Effector memory CD8-positive, alpha-beta T cell (primary cell): ENCODE measurements around the gene AKIP1.
"Not testable (repeated sequence)": the region's sequence is repeated elsewhere in the genome, so short reads cannot be mapped to it uniquely, and the experiment has no call there.

Experiments
- ATAC-seq: fragments of 150-1000 bp; cut with Tn5 transposase; replicated peaks from 2 replicates; pipeline ENCODE4 v1.10.0; 2021; ENCODE audit warnings: mild to moderate bottlenecking, moderate library complexity
- DNase-seq, 3 experiments: peaks; one replicate each; pipeline ENCODE4 v3.0.0; 2021
- H3K27ac Mint-ChIP-seq, 2 donors: one replicate each; pipeline ENCODE4 v1.8.0; 2022; ENCODE audit warnings: mild to moderate bottlenecking in 2 of 2, mixed read lengths in 2 of 2, moderate library complexity in 2 of 2
- H3K27me3 Mint-ChIP-seq, 2 donors: one replicate each; pipeline ENCODE4 v1.8.0; 2022; ENCODE audit warnings: mixed read lengths in 2 of 2
- H3K36me3 Mint-ChIP-seq: one replicate; pipeline ENCODE4 v1.8.0; 2022; ENCODE audit warnings: mild to moderate bottlenecking, moderate library complexity, mixed read lengths; ENCODE audit not compliant: insufficient read depth
- H3K4me1 Mint-ChIP-seq, 2 donors: one replicate each; pipeline ENCODE4 v1.8.0; 2022; ENCODE audit warnings: low read depth in 2 of 2, mixed read lengths in 2 of 2
- H3K4me3 Mint-ChIP-seq, 2 donors: one replicate each; pipeline ENCODE4 v1.8.0; 2022; ENCODE audit warnings: mild to moderate bottlenecking in 2 of 2, mixed read lengths in 2 of 2, moderate library complexity in 2 of 2
- H3K9me3 Mint-ChIP-seq, 2 donors: one replicate each; pipeline ENCODE4 v1.8.0; 2022; ENCODE audit warnings: mixed read lengths in 2 of 2
- total RNA-seq, 9 experiments: gene quantifications; one replicate each; lab custom pipeline; 2026; lab: John Stamatoyannopoulos, UW

Gene AKIP1, protein sequence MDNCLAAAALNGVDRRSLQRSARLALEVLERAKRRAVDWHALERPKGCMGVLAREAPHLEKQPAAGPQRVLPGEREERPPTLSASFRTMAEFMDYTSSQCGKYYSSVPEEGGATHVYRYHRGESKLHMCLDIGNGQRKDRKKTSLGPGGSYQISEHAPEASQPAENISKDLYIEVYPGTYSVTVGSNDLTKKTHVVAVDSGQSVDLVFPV
- 4.0 to 16.2 (median 8.4) reads per million in 9 experiments for total RNA-seq

DNA sequence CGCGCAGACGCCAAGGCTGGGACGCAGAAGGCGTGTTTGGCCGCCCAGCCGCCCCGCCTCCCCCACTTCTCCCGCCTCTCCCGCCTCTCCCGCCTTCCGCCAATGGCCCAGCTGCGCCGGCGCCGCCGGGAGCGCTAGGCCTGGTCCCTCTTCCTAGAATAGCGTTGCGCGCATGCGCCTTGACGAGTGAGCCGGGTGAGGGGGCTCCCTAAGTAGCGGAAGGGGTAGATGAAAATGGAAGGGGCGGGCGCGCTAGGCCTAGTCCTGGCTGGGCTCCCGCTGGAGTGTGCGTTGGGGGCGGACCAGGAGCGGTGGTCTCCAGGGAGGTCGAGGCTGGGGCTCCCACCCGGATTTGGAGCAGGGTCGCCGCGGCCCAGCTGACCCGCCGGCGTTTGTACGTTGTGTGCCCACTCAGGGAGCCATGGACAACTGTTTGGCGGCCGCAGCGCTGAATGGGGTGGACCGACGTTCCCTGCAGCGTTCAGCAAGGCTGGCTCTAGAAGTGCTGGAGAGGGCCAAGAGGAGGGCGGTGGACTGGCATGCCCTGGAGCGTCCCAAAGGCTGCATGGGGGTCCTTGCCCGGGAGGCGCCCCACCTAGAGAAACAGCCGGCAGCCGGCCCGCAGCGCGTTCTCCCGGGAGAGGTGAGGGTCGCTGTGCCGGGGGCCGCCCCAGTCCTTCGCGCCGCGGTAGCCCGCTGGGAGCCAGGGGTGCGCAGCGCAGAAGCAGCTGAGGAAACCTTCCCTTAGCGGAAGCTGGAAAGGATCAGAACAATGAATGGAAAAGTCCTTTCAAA, at the start of gene AKIP1:
TSS of gene AKIP1 (plus strand) at position 161 of the 795 bp plus-strand sequence. CDS start at position 422, 261 bp downstream.
- H3K27ac Mint-ChIP-seq: peak within 1 kb of the TSS; percentile 87 to 91

DNA sequence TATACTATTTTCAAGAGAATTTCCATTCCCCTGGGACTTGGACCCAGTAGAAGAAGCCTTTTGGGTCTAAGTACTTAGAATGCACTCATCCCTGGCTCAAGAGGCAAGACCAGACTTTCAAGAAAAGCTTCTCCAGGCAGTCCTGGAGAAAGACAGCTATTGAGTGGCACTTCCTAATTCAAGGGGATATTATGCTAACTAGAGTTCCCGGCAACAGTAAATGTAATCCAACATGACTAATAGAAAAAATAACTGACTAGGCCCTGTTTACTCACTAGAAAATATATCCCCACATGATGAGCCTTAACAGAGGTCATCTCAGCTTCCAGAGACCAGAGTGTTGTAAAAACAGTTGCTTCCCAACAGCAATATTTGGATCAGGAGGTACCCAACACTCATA, 47.2 kb upstream of the AKIP1 start:
- Mint-ChIP-seq H3K36me3 (no peaks in the 10 kb centered on the region), H3K27ac (no peak overlapping the region), H3K4me3 (no peak overlapping the region), H3K9me3 (no peaks in the 10 kb centered on the region), H3K27me3 (peaks cover 62 to 80% of the 10 kb centered on the region in 2 donors), H3K4me1 (no peaks in the 10 kb centered on the region)
- no peak for DNase-seq
- ATAC-seq: no peak

More for the DNA sequence above, at the start of gene AKIP1:
- Mint-ChIP-seq H3K36me3 (peaks cover 20% of the 10 kb centered on the region), H3K4me1 (peaks cover 24 to 37% of the 10 kb centered on the region in 2 donors), H3K4me3 (peak within 1 kb of the TSS; percentile 86 to 94), H3K27me3 (no peaks in the 10 kb centered on the region), H3K9me3 (no peaks in the 10 kb centered on the region)
- ATAC-seq (peak; percentile 74), DNase-seq (peak; percentile 60 to 65 (median 64))

DNA sequence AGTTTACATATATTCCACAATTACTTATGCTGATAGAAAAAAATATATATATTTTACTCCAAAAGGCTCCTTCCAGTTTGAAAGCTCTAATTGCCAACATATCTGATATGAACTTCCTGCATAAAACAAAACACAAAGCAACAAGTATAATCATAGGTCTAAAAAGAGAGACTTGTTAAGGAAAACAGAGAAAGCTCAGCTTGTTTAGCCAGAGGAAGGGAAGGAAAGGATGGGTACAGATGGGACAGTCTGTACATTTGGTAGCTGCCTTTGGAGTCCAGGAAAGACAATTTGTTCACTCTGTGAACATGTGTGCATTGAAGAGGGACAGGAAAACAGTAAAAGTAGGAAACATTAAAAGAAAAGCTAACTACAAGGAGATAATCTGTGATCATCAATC, 45.7 kb upstream of the AKIP1 start:
- H3K27me3 Mint-ChIP-seq: peaks cover 61 to 83% of the 10 kb centered on the region in 2 donors
- no peaks in the 10 kb centered on the region for H3K4me1 Mint-ChIP-seq
- H3K4me3 Mint-ChIP-seq: no peak overlapping the region
- no peaks in the 10 kb centered on the region for H3K9me3 Mint-ChIP-seq
- H3K27ac Mint-ChIP-seq: no peak overlapping the region
- ATAC-seq (no peak), DNase-seq (no peak)
- no peaks in the 10 kb centered on the region for H3K36me3 Mint-ChIP-seq

DNA sequence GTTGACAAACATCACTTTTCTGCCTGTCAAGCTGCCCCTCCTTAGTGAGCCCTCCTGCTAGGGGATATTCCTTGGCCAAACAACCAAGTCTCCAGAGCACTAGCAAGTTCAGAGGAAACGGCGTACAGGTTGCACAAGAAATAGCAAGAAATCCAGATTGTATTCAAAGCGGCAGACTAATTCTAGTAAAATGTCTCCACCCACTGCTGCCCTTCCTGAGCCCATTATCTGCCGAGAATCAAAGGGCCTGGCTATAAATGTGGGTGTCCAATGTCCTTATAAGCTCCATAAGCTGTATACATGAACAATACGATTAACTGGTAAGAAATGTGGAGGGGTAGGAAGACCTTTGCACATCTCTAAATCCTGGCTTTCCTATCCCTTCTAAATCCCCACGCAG, 44.0 kb upstream of the AKIP1 start:
- no peaks in the 10 kb centered on the region for H3K4me1 Mint-ChIP-seq
- H3K27me3 Mint-ChIP-seq: peaks cover 59 to 79% of the 10 kb centered on the region in 2 donors
- ATAC-seq: no peak
- H3K4me3 Mint-ChIP-seq: no peak overlapping the region
- H3K36me3 Mint-ChIP-seq: no peaks in the 10 kb centered on the region
- no peaks in the 10 kb centered on the region for H3K9me3 Mint-ChIP-seq
- H3K27ac Mint-ChIP-seq: no peak overlapping the region
- no peak for DNase-seq

DNA sequence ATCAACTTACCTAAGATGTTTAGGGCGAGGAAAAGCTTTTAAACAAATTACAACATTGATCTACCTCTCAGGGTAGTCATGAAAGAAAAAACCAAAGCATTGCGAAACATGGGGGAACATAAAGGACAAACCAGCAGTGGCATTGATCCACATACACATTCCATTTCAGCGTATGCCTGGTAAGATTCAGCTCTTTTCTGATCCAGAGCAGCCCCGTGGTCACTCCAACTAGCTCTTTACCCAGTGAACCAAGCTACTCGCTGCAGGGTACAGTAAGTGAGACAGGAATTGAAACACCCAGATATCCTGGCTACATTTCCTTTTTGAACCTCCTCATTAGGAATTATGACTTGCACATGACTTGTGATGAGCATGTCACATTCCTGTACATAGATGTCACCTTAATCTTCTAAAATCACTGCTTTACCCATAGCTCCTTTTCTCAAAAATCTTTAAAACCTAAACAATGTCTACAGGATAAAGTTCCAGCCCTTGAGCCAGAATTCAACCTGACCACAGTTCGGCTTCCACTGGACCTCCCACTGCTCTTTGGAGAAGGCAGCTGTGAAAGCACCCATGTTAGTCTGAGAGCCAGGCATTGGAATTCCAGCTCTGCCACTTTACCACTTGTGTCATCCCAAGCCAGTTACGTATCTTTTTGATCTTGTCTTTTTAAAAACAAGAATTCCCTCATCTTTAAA, 42.9 kb upstream of the AKIP1 start:
- H3K4me3 Mint-ChIP-seq: no peak overlapping the region
- ATAC-seq (no peak), DNase-seq (no peak)
- H3K9me3 Mint-ChIP-seq: no peaks in the 10 kb centered on the region
- H3K27me3 Mint-ChIP-seq: peaks cover 67 to 87% of the 10 kb centered on the region in 2 donors
- H3K36me3 Mint-ChIP-seq: no peaks in the 10 kb centered on the region
- no peaks in the 10 kb centered on the region for H3K4me1 Mint-ChIP-seq
- no peak overlapping the region for H3K27ac Mint-ChIP-seq

DNA sequence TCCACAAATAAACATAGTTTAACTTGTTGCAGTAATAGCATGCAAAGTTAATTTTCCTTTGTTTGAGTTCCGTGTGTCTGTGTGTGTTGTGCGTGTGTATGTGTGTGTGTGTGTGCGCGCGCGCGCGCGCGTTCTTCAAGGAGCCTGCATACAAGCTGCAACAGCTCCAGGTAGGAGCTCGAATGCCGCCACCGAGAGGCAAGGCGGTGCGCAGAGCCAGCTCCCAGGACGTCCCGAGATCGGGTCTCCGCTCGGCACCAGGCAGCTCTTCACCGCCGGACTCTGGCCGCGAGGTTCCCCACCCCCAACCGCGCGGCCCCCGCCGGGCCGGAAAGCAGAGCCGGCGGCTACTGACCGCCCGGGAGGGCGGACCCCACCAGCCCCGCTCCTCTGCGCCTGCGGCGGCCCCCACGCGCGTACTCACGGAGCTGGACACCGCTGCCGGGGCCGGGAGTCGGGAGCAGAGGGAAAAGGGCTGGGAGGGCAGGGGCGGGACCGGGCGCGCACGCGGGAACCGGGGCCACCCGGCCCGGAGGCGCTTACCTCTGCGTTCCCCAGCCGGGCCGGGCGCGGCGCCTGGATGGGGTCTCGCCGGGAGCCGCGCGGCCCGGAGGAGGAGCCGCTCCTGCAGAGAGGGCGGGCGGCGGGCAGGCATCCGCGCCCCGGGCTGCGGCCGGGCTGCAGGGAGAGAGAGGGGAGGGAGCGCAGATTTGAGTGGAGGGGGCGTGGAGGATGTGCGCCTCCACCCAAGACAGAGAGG, 40.4 kb upstream of the AKIP1 start:
- no peak for DNase-seq
- Mint-ChIP-seq H3K4me1 (no peaks in the 10 kb centered on the region), H3K27me3 (peaks cover 64 to 81% of the 10 kb centered on the region in 2 donors), H3K27ac (no peak overlapping the region), H3K4me3 (peak overlapping the region in 1 of 2 donors; percentile 47), H3K36me3 (no peaks in the 10 kb centered on the region), H3K9me3 (no peaks in the 10 kb centered on the region)
- no peak for ATAC-seq

DNA sequence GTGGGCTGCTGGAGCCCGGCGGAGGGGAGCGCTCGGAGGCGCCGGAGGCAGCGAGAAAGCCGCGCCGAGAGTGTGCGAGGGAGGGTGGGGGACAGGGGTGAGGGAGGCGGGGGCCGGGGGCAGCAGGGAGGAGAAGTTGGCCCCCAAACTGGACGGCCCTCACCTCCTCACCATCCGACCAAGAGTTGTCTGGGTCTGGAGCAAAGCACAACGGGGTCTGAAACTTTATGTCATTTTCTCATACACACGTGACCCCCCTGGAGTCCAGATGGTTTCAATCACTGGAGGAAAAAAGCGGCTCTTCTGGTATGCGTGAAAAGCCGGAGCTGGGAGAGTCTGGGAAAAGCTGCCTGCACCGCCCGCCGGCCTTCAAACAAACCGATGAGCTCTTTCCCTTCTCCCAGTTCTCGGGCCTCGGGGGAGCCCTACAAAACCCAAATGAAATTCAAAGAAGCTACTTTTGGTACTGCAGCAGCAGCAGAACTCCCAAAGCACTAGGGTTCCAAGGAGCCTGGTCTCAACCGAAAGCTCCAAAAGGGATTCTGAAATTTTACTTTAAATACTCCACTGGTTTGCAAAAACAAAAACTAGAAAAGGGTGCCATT, 39.7 kb upstream of the AKIP1 start:
- Mint-ChIP-seq H3K4me1 (no peaks in the 10 kb centered on the region), H3K9me3 (no peaks in the 10 kb centered on the region), H3K4me3 (peak overlapping the region; percentile 29 to 47), H3K27me3 (peaks cover 62 to 77% of the 10 kb centered on the region in 2 donors), H3K36me3 (no peaks in the 10 kb centered on the region), H3K27ac (no peak overlapping the region)
- DNase-seq (no peak), ATAC-seq (no peak)

DNA sequence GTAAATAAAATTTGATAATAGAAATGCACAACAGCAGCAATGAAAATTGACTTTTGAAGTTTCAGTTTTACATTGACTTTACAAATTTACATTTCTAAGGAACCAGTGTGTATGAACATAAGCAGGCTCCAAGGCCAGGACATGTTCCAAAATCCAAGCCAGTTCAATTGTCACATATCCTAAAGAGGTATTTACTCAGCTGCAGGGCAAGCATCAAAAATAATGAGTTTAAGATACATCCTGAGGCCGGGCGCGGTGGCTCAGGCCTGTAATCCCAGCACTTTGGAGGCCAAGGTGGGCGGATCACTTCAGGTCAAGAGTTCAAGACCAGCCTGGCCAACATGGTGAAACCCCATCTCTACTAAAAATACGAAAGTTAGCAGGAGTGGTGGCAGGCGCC, 39.0 kb upstream of the AKIP1 start:
- Mint-ChIP-seq H3K27me3 (peaks cover 58 to 70% of the 10 kb centered on the region in 2 donors), H3K27ac (no peak overlapping the region), H3K4me1 (no peaks in the 10 kb centered on the region), H3K36me3 (no peaks in the 10 kb centered on the region), H3K9me3 (no peaks in the 10 kb centered on the region), H3K4me3 (no peak overlapping the region)
- DNase-seq: no peak
- ATAC-seq: no peak

DNA sequence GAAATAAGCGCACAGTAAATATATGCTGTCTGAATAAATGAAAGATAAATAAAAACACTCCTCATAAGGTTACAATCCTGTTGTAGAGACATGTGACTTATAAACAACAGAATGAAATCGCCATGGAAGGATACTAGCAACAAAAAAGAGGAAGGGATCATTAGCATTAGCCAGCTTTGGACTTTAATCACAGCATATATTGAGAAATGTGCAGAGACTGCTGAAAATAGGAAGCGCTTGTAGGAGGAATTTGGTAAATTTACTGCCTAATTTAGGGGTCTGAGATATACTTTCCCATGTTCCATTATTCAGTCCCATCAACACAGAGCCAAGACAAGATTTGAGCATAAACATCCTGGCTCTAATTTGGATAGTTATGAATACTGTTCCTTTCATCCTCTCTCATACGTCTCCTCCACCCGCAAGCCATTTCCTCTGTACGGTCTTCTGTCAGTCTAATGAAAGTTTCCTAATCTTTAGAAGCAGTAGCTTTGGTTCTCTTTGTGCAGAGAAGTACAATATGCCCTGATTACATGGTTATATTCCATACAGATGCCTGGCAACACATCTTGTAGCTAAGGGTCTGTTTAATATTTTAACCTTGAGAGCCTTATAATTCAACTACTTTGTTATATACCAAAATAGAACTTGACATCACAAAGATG, 37.1 kb upstream of the AKIP1 start:
- ATAC-seq: no peak
- no peak for DNase-seq
- Mint-ChIP-seq H3K36me3 (no peaks in the 10 kb centered on the region), H3K27me3 (peaks cover 48 to 63% of the 10 kb centered on the region in 2 donors), H3K9me3 (no peaks in the 10 kb centered on the region), H3K4me1 (no peaks in the 10 kb centered on the region), H3K4me3 (no peak overlapping the region), H3K27ac (no peak overlapping the region)

DNA sequence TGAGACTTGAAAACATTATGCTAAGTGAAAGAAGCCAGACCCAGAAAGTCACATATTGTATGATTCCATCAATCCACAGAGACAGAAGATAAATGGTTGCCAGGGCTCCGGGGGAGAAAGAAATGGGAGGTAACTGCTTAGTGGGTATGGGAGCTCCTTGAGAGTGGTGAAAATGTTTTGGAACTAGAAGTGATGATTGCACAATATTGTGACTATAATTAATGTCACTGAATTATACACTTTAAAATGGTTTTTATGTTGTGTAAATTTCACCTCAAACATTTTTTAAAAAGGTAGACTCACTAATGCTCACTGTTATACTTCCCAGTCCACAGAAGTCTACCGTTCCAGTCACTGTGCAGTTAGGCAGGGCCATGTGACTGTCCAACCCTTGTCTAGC, 32.2 kb upstream of the AKIP1 start:
- no peak for ATAC-seq
- peaks cover 20 to 29% of the 10 kb centered on the region in 2 donors for H3K27me3 Mint-ChIP-seq

DNA sequence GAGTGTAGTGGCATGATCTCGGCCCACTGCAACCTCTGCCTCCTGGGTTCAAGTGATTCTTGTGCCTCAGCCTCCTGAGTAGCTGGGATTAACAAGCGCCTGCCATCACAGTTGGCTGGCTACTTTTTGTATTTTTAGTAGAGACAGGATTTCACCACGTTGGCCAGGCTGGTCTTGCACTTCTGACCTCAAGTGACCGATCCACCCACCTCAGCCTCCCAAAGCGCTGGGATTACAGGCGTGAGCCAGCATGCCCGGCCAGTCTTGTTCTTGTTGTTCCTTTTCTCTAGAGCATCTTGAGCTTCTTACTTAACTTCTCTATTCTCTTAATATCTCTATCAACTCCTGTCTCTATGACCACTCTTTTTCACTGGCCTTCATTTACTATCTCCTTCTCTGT, 29.4 kb upstream of the AKIP1 start:
- not testable (repeated sequence) for DNase-seq, H3K4me1 Mint-ChIP-seq, ATAC-seq, H3K4me3 Mint-ChIP-seq, H3K9me3 Mint-ChIP-seq, H3K36me3 Mint-ChIP-seq, H3K27ac Mint-ChIP-seq
- peaks cover 8 to 20% of the 10 kb centered on the region in 2 donors for H3K27me3 Mint-ChIP-seq

More for the DNA sequence above, 32.2 kb upstream of the AKIP1 start:
- Mint-ChIP-seq H3K36me3 (no peaks in the 10 kb centered on the region), H3K4me1 (no peaks in the 10 kb centered on the region), H3K9me3 (no peaks in the 10 kb centered on the region), H3K27ac (no peak overlapping the region), H3K4me3 (no peak overlapping the region)
- no peak for DNase-seq

DNA sequence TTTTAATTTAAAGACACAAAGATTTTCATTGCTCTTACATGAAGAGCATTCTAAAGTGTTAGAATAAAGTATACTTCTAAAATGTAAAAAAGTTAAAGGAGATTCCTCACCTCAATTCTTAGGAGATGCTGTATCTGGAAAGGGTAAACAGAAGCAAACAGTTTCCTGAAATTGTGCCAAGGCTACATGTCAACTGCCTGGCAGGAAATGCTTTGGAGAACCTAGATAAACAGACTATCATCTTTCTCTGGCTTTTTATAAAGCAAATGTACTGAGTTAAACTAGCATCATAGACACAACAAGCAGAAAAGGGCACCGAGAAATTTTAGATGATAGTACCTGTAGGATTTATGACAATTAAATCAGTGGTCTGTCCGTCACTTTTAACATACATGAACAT, 24.7 kb upstream of the AKIP1 start:
- ATAC-seq: no peak
- Mint-ChIP-seq H3K27ac (no peak overlapping the region), H3K4me3 (no peak overlapping the region), H3K36me3 (no peaks in the 10 kb centered on the region), H3K9me3 (no peaks in the 10 kb centered on the region), H3K4me1 (no peaks in the 10 kb centered on the region), H3K27me3 (peaks cover 33 to 45% of the 10 kb centered on the region in 2 donors)
- DNase-seq: no peak
